Bone marrow (tissue), 2 donors: ENCODE results near the gene RGS3.
"Not testable (repeated sequence)": the region's sequence is repeated elsewhere in the genome, so short reads cannot be mapped to it uniquely, and the experiment has no call there.

ENCODE experiments used
- DNase-seq, 2 donors: peaks; one replicate each; lab custom pipeline; 2025; lab: John Stamatoyannopoulos, UW

Gene RGS3

DNA sequence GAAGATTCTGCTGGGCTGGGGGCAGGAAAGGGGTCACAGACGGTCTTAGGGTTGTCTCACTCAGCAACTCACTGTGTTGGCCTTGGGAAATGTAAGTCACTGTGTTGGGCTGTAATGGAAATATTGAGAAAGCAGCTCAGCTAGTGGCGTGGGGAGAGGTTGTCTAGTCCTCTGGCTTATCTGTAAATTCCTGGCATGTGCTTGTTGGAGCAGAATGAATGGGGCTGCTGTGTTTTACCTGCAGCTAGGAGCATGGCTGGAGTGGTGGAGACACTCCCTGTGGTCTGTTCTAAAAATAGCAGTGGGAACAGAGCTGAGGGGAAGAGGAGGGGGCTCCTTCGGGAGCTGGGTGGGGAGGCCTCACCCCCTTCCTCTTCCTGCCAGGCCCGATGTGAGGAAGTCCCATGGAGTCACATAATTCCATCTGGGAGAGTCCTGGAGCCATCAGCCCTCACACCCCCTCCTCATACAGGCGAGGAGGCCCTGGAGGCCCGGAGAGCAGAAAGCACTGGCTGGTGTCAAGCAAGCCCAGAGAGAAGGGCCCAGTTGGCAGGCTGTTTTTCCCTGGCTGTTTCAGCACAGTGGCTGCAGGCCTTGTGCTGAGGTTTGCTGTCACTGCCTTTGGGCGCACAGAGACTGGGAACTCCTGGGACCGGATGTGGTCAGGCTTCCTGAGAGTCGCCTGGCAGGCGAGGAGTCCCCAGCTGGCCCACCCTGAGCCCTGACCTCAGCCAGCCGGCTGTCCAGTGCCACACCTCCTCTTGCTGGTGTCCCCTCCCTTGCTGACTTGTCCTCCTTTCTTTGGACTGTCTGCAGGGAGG is 84.9 kb downstream of the RGS3 start:
- no peak for DNase-seq

DNA sequence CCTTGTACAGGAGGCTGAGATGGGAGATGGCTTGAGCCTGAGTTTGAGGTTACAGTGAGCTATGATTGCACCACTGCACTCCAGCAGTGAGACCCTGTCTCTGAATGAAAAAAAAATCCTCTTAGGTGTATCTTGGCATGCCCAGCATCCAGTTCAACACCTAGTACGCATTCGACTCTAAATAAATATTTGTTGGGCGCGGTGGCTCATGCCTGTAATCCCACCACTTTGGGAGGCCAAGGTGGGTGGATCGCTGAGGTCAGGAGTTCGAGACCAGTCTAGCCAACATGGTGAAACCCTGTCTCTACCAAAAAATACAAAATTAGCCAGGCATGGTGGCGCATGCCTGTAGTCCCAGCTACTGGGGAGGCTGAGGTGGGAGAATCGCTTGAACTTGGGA is 86.4 kb downstream of the RGS3 start:
- DNase-seq = not testable (repeated sequence)

DNA sequence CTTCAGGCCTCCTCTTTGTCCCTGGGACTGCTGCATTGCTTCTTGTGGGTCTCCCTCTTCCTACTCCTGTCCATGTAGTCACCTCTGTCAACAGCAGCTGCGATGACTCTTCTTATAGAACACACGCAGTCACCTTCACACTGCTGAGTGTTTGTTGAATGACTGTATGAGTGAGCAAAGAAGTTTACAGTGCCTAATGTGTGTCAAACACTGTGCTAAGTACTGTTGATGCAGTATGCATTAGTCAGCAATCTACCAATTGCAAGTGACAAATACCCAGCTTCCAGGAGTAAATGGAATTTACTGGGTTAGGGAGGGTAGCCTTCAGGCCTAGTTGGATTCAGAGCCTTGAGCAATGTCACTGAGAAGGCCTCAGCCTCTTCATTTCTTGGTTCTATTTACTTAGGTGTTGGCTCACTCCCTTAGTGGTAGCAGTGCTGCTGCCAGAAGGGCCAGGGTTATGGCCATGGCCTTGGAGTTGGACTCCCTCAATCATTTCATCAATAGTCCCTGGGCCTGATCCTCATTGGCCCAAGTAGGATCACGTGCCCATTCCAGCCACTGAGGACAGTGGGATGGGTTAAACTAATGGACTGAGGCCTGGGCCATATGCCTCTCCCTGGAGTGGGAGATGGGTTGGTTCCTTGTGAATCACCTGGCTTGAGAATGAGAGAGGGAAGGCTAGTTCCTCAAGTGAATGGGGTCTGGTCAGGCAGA is 93.5 kb downstream of the RGS3 start:
- DNase-seq = no peak

DNA sequence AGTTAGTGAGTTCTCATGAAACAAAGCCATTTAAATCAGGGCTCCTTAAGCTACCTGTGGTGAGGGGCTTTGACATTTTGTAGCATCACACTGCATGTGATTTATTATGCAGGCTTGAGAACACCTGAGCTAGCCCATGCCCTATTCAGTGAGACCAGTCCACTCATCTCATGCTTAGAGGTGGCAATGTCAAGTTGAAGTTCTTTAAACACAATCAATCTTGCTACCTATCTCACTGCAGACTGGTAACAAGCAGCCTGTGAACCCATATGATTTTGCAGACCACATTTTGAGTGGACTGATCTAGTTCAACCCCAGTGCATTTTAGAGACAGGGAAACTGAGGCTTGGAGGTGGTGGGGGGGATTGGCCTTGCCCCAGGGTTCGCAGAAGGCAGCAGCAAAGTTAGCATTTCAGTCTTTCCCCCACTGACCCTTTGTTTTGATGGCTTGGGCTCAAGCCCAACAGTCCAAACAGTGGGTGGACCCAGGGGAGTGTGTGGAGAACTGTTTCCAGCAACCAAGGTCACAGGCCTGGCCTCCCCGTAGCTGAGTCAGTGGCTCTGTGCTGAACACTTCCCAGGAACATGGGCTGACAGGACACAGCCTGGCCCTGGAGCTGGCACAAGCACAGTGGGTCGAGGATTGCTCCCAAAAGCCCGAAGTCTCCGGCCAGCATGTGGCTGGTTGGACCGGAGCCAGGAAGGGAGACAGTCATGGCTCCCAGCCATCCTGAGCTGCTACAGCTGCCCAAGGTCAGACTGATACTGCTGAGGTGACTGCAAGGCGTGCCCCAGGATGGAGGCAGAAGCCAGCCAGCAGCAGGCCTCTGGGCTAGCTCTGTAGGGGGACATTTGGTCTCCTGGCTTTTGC is 95.3 kb downstream of the RGS3 start:
- DNase-seq = no peak

DNA sequence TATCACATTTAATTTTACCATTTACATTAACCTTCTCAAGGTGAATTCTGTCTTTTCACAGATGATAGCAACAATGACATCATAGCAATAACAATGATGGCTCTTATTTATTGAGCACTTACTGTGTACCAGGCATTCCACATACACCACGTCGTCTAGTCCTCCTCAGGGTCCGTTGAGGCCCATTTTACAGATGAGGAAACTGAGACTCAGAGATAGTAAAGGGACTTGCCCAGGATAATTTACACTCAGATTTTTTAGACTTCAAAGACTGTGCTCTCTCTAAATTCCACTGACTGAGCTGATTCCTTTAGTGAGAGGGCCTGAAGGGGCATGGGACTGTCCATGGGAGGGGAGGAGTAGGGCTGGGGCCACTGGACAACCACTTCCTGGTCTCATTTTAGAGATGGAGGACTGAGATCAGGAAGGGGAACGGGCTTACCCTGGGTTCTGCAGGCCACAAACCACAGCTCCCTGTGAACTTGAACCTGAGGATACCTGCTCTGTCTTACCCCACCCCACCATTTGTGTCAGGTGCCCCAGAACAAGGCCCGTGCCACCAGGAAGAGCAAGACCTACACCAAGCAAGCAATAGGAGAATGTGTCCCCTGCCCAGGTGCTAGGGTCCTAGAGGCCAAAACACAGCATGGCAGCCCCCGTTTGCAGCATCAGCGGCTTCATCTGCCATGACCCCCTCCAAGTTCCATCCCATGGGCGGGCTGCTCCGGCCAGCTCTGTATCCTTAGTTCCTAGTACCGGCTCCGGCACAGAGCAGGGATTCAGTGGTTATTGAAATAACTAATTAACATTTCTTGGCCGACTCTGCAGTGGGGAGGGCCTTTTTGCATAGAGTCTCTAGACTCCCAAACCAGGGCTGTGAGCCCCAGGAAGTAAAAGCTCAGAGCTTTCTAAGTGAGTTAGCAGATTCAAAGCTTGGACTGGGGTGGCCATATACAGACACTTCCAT is 96.6 kb downstream of the RGS3 start:
- no peak for DNase-seq

DNA sequence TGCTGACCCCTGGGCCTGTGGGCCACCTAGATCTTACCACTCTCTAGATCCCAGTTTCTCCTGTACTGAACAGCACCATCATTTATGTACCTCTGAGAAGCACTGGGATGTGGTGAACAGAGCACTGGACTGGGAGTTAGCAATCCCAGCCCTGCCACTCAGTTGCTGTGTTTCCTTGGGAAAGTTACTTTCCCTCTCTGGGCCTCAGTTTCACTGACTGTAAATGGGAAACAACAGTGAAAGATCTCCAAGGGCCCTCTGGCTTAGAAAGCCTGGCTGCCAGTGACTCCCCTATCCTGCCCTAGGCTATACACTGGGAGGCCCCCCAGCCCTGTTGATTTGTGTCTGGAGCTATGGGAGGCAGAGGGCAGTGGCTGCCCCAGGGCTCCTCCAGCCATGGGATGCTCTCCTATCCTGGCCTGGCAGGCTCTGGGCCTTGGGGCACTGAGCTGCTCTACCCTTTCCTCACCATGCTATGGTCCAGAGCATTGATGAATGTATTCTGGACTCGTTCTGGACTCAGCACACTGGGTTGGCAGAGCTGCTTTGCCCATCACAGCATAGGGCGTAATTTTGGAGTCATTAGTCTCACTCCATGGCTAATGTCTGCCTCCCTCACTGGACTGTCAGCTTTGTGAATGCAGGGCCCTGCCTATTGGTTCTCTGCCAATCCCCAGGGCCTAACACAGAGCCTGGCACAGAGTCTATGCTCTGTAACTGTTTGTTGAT is 99.3 kb downstream of the RGS3 start:
- no peak for DNase-seq

DNA sequence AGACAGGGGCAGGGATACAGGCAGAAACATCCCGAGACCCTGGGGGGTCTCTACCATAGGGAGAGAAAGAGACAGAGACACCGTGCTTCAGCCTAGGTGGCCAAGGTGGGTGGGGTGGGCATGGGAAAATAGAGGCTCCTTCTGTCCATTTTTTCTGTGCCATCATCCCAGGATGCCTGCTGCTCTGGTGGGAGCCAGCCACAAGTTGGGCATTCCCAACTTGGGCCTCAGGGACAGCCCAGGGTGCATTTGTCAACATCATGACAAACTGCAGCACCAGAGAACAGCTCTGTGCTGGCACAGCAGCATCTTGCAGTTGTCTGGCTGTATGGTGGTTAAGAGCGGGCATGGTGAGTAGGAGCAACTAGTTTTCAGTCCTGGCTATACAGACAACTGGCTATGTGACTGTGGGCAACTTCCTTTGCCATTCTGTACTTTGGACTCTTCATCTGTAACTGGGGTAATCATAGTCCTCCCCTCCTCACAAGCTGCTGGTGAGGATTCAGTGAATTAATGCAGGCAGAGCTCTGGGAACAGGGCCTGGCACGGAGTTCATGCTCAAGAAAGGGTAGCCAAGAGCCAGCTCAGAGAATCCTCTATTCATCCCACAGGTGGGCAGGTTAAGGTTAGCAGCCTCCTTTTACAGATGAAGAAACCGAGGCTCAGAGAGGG is 100.4 kb downstream of the RGS3 start:
- no peak for DNase-seq

DNA sequence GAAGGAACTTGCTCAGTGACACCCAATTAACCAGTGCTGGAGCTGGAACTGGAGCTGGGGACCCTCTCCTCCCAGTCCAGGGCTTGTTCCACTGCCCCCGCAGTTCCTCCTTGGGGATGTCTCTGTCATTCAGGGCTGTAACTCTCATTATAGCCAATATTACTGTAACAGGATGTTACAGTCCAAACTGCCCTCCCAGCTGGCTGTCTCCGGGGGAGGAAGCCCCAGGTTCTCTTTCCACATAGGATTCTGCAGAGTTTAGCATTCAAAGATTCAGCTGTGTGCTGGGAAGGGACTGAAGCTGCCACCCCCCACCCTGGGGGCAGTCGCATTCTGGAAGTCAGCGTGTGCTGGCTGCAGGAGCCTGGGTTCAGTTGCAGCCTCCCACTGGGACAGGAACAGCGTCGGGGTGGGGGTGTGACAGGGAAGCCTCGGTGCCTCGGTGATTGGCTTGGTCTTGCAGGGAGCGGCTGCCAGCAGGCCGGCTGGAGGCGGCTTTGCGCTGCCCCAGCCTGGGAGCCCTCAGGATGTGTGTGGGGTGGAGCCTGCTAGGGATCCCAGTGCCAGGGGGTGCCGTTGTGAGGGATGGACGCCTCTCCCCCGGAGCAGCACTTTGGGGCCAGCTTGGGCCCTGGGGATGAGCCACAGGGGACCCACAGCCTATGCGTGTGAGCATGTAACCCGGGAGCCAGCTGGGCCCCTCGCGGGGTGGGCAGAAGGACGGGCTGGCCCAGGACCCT is 101.1 kb downstream of the RGS3 start:
- no peak for DNase-seq

DNA sequence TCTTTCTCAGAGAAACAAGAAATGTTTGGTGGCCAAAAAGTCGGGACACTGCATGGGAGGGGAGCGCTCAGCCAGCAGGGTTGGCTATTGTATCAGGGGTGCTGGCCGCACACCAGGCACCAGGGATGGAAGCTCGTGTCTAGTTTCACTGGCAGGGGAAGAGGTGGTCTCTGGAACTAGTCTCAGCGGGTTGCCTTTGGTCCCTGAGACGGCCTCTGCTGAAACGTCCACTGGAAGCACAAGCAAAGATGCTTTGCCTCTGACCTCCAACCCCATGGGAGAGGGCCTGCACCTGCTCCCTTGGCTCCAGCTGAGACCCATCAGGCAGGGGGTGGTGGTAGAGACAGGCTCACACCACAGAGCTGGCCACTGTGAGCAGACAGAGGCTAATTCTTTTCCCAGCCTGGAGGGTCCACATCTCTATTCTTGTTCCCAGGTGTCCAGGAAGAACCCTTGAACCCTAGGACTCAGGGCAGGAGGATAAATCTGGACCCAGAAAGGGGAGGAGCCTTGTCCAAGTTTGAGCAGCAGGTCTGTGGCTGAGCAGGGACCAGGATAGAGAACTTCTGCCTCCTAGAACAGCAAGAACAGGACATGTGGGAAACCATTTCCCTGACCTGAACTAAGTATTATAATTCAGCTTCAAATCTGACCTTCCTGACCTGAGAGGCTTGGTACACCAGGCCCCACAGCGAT is 102.6 kb downstream of the RGS3 start:
- no peak for DNase-seq

DNA sequence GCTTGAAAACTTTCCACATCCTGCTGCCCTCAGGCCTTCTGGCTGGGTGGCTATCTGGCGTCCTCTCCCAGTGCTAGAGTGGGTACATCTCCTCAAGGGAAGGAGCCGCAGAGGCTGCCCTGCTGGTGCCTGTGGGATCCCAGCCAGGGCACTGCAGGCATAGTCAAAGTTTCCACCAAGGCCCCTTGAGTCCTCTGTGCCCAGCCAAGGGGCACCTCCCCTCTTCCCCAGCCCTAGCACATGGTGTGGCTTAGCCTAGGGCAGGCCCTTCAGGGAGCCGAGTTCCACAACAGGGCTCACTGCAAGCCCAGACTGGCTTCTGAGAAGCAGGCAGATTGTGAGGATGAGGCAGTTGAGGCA is 103.2 kb downstream of the RGS3 start:
- DNase-seq = no peak

DNA sequence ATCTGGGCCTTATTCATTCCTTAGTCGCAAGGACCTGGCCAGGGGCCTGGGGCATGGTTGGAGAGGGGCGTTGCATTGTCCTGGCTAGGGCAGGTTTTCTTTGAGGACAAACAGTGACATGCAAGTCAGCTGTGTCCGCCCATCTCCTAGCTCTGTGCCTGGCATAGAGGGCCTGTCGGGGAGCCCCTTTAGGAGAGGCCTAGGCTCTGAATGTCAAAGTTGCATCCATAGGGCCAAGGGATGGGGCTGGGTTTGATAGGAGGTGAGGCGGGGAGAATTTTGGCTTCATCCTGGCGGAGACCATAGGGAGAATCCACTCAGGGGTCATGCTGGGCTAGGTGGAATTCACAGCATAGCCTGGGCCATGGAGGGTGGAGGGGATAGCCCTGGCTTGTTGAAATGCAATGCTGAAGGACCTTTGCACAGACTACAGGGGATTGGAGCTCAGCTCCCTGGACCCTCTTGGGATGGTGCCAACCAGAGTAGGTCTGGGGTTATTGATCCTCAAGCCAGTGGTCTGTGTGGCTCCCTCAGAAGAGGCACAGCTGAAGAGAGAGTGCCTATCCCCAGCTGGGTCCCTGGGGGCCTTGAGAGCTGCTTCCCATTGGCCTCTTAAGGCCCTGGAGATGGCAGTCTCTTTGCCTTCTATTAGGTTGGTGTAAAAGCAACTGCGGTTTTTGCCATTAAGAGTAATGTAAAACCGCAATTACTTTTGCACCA is 104.0 kb downstream of the RGS3 start:
- DNase-seq = no peak

DNA sequence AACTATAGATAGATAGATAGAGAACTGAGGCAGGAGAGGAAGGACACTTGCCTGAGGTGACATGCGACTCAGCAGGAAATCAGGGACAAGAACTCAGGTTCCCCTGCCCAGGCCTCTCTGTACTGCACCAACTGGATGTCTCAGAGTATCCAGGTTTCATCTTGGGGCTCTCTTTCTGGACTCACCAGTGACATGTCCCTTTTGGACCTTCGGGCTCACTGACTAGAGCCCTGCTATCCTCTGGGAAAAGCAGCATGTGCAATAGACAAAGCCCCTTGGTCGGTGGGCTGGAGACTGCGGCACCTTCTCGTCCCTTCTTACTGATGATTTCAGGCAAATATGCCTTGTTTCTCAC is 104.5 kb downstream of the RGS3 start:
- no peak for DNase-seq

DNA sequence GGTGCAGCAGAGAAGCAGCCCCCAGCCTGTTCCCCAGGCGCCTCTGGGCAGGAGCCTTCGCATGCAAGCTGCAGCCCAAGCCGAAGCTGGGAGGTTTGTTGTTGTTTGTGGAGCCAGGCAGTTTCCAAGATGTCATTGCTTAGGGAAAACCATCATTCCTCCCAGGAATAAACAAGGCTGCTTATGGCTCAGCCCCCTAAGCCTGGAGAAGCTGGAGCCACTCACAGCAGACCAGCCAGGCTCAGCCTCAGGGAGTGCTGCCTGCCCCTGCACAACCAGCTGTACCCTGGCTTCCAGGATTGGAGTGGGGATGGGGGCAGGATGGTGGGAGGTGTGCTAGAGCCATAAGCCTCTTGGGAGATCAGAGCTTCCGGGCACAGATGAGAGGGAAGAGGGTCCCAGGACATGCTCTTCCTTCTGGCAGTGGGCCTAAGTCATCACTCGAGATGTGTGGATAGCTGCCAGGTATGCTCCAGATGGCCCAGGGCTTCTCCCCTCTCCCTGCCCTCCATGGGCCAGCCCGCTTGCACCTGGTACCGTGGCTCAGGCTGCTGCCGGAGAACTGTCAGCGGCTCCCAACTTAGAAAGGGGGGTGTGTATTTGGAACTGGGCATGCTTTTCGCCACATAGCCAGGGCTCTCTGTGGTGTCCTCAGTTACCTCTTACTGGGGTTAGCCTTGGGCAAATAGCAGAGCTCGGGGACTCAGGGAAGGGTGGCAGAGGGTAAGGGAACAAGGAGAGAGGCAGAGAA is 105.2 kb downstream of the RGS3 start:
- no peak for DNase-seq

DNA sequence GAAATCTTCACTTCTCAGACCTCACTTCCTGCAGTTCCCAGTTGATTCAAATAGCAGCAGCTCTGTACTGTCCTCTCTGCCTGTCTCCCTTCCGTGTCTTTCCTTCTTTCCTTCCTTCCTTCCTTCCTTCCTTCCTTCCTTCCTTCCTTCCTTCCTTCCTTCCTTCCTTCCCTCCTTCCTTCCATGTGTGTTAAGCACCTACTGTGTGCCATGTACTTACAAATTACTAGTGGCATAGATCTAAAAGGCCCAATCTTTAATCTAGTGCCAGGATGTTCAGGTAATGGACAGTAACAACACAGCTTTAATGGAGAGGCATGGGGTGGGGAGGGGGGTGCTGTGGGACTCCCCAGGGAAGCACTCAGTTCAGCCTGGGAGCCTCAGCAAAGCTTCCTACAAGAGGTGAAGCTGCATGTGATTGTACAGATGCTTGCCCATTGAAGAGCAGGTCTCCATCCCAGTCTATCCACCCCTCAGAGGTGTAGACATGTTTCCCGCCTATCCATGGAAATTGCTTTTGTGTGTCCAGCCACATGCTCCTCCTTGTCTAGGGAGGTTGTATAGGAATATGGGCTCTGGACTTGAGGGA is 106.0 kb downstream of the RGS3 start:
- no peak for DNase-seq

DNA sequence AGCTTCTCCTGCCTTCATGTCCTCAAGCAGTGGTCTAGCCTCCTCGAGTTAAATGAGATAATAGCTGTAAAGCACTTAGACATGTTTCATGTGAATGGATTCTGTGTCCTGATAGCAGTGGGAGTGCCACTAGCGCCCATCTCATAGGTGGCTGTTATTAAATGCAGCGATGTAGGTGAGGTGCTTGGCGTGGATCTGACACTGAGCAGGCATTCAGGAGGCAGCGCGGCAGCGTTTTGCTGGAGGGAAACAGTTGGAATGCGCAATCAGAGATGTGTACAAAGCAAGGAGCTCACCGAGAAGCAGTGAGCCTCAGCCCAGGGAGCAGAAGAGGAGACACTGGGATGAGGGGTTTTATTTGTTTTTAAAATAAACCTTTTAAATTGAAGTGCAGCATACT is 106.6 kb downstream of the RGS3 start:
- no peak for DNase-seq

DNA sequence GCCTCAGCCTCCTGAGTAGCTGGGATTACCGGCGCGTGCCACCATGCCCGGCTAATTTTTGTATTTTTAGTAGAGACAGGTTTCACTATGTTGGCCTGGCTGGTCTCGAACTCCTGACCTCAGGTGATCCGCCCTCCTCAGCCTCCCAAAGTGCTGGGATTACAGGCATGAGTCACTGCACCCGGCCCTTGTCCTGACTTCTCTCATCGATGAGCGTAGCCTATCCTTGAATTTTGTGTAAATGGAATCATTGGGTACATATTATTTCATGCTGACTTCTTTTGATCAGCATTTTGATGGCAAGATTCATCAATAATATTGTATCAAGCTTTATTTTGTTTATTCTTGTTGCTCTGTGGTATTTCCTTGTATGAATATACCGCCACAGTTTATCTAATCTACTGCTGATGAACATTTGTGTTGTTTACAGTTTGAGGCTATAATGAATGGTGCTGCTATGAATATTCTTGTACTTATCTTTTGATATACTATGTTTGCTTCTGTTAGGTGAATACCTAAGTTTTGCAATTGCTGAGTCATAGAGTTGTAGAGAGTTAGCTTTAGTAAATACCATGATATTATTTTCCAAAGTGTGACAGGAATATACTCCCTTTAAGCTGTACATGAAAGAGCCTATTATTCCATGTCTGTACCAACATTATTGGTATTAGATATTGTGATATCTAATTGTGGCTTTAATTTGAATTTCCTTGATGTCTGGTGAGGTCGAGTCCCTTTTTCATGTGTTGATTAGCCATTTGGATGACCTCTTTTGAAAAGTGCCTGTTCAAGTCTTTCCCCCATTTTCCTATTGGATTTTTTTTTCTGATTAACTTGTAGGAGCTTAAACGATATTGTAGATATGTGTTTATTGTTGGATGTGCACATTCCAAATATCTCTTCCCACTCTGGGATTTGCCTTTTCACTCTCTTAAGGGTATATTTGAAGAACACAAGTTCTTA is 107.5 kb downstream of the RGS3 start:
- no peak for DNase-seq
